CD14-positive monocyte (primary cell): ENCODE measurements around the gene IQGAP2. TPM values are rescaled to one million over a fixed set of nuclear protein-coding genes. Genes with fewer than 3 reads are reported as not detected.
A peak's percentile ranks its signal among the peaks of the same experiment; 100 is the strongest.

Source experiments
- DNase-seq, 3 donors: peaks; one replicate each; pipeline ENCODE4 v3.0.0-alpha.2; 2011 to 2022
- H2AFZ ChIP-seq: 2 replicates; pipeline ENCODE4 v1.6.0; 2012; ENCODE audit warnings: mild to moderate bottlenecking, low read depth, low read length, inconsistent platforms; ENCODE audit not compliant: insufficient read depth, poor library complexity, severe bottlenecking
- H3K27ac ChIP-seq, 2 donors: 1 replicate in 1 of 2; 2 replicates in 1 of 2; pipeline ENCODE4 v1.5.1; 2012 to 2013; ENCODE audit warnings: low read length in 2 of 2, control low read depth in 1 of 2, inconsistent platforms in 1 of 2, low read depth in 1 of 2, mild to moderate bottlenecking in 1 of 2
- H3K27me3 ChIP-seq, 2 donors: one replicate each; pipeline versions ENCODE4 v1.6.0 to v1.6.1; 2011 to 2013; ENCODE audit warnings: low read length in 2 of 2; ENCODE audit not compliant: control insufficient read depth in 2 of 2, insufficient read depth in 2 of 2
- H3K36me3 ChIP-seq, 2 donors: replicated peaks in 1 of 2; 1 replicate in 1 of 2; 2 replicates in 1 of 2; pipeline versions ENCODE4 v1.5.1 to v1.6.1; 2012 to 2013; ENCODE audit warnings: low read length in 2 of 2, control low read depth in 1 of 2, inconsistent platforms in 1 of 2, mild to moderate bottlenecking in 1 of 2; ENCODE audit not compliant: insufficient read depth in 2 of 2, control insufficient read depth in 1 of 2
- H3K4me1 ChIP-seq, 2 donors: 1 replicate in 1 of 2; 2 replicates in 1 of 2; pipeline versions ENCODE4 v1.5.1 to v1.6.1; 2012 to 2013; ENCODE audit warnings: low read length in 2 of 2, control low read depth in 1 of 2, inconsistent platforms in 1 of 2, mild to moderate bottlenecking in 1 of 2, moderate library complexity in 1 of 2; ENCODE audit not compliant: insufficient read depth in 2 of 2, control insufficient read depth in 1 of 2
- H3K4me2 ChIP-seq: replicated peaks from 2 replicates; pipeline ENCODE3; 2012; ENCODE audit warnings: low read length, moderate library complexity, mild to moderate bottlenecking; ENCODE audit not compliant: poor library complexity, severe bottlenecking; ENCODE audit errors: extremely low read depth
- H3K4me3 ChIP-seq, 3 experiments: fragments of 200-600 bp in 1 of 3; sonication (generic) in 1 of 3; replicated peaks in 1 of 3; 1 replicate in 2 of 3; 2 replicates in 1 of 3; pipeline ENCODE4 v1.5.1; 2011 to 2013; ENCODE audit warnings: low read length in 3 of 3, mild to moderate bottlenecking in 3 of 3, control low read depth in 2 of 3, low read depth in 2 of 3, inconsistent platforms in 1 of 3, moderate library complexity in 1 of 3
- H3K79me2 ChIP-seq: 2 replicates; pipeline ENCODE4 v1.6.0; 2012; ENCODE audit warnings: mild to moderate bottlenecking, control low read depth, inconsistent platforms, low read length, moderate library complexity; ENCODE audit not compliant: insufficient read depth
- H3K9ac ChIP-seq: 2 replicates; pipeline ENCODE4 v1.6.0; 2017; ENCODE audit warnings: low read length, mild to moderate bottlenecking; ENCODE audit not compliant: insufficient read depth, poor library complexity, severe bottlenecking
- H3K9me3 ChIP-seq, 2 donors: replicated peaks in 1 of 2; 1 replicate in 1 of 2; 2 replicates in 1 of 2; pipeline versions ENCODE4 v1.5.1 to v1.6.1; 2012 to 2013; ENCODE audit warnings: low read length in 2 of 2, control low read depth in 1 of 2; ENCODE audit not compliant: control insufficient read depth in 1 of 2, insufficient read depth in 1 of 2
- H4K20me1 ChIP-seq: 2 replicates; pipeline ENCODE4 v1.6.0; 2012; ENCODE audit warnings: mild to moderate bottlenecking, low read length, control low read depth, moderate library complexity; ENCODE audit not compliant: insufficient read depth
- H3K27ac Mint-ChIP-seq, 7 donors: one replicate each; pipeline ENCODE4 v1.8.0; 2020; ENCODE audit warnings: mild to moderate bottlenecking in 7 of 7, mixed read lengths in 7 of 7, moderate library complexity in 6 of 7, inconsistent platforms in 2 of 7
- H3K27me3 Mint-ChIP-seq, 3 donors: one replicate each; pipeline ENCODE4 v1.8.0; 2021 to 2022; ENCODE audit warnings: low read depth in 3 of 3, mild to moderate bottlenecking in 3 of 3, mixed read lengths in 3 of 3, moderate library complexity in 3 of 3, inconsistent platforms in 1 of 3
- H3K36me3 Mint-ChIP-seq, 2 donors: one replicate each; pipeline ENCODE4 v1.8.0; 2020; ENCODE audit warnings: mixed read lengths in 2 of 2, inconsistent platforms in 1 of 2, mild to moderate bottlenecking in 1 of 2
- H3K4me1 Mint-ChIP-seq: one replicate; pipeline ENCODE4 v1.8.0; 2020; ENCODE audit warnings: mild to moderate bottlenecking, mixed read lengths
- H3K4me3 Mint-ChIP-seq, 2 donors: one replicate each; pipeline ENCODE4 v1.8.0; 2020; ENCODE audit warnings: mild to moderate bottlenecking in 2 of 2, mixed read lengths in 2 of 2, moderate library complexity in 1 of 2
- H3K9me3 Mint-ChIP-seq, 7 donors: one replicate each; pipeline ENCODE4 v1.8.0; 2020 to 2022; ENCODE audit warnings: mixed read lengths in 7 of 7, mild to moderate bottlenecking in 6 of 7, moderate library complexity in 6 of 7, inconsistent platforms in 2 of 7
- CTCF ChIP-seq: fragments of 200-600 bp; IDR thresholded peaks from one replicate; pipeline ENCODE4 v1.8.0; 2022; ENCODE audit warnings: antibody characterized with exemption, mild to moderate bottlenecking
- WGBS: methylation state at CpG from one replicate; pipeline ENCODE4 v1.1.5; 2013; ENCODE audit warnings: missing lambda C conversion rate; ENCODE audit not compliant: insufficient coverage; 5-methylcytosine and 5-hydroxymethylcytosine counted together
- intact Hi-C, 2 donors: fragments of 100-400 bp; cut with micrococcal nuclease; formaldehyde crosslinking; loops; one replicate each; pipeline versions ENCODE4 v1.15.0 to v1.15.1; 2023
- polyA plus RNA-seq, 3 donors: library from polyadenylated mRNA; depleted of rRNA in 1 of 3; unstranded in 2 of 3; stranded (reverse) in 1 of 3; fragments of 300-500 nt in 2 of 3; fragments of >200 nt in 1 of 3; fragmentation: Illumina TruSeq in 2 of 3; gene quantifications; 1 replicate in 2 of 3; 2 replicates in 1 of 3; pipeline ENCODE4 v1.2.3, GENCODE V29; 2012 to 2021

Gene IQGAP2
- polyA plus RNA-seq, 3 donors = 21.4 to 50.9 (median 35.4) TPM

- Histone ChIP-seq H3K9me3 (no peaks in the 10 kb centered on the region), H3K36me3 (no peaks in the 10 kb centered on the region), H2AFZ (no peak overlapping the region), H3K4me1 (peaks cover 7 to 23% of the 10 kb centered on the region in 2 donors), H3K27ac (no peak overlapping the region), H3K27me3 (no peaks in the 10 kb centered on the region), H3K4me3 (no peak overlapping the region), H3K9ac (no peak overlapping the region), H3K79me2 (peaks cover 99% of the 10 kb centered on the region), H3K4me2 (no peak overlapping the region), H4K20me1 (peaks cover 98% of the 10 kb centered on the region)
- TF ChIP-seq CTCF = no peak
- Mint-ChIP-seq H3K27me3 (no peaks in the 10 kb centered on the region), H3K36me3 (peaks cover 0 to 5% of the 10 kb centered on the region in 2 donors), H3K4me1 (peaks cover 55% of the 10 kb centered on the region), H3K4me3 (no peak overlapping the region), H3K9me3 (no peaks in the 10 kb centered on the region), H3K27ac (peak overlapping the region in 2 of 7 donors; percentile 32 to 57)
- no CpG with 5 or more reads among the region's 2 CpGs for WGBS
- DNase-seq = no peak
- intact Hi-C loops = no loop called here
Measured at GRCh38 chr5:76524868-76525267, 121.8 kb downstream of the IQGAP2 start.

- H3K4me1 ChIP-seq = peaks cover 5 to 18% of the 10 kb centered on the region in 2 donors
- no peak overlapping the region for H3K9ac ChIP-seq
- no peak overlapping the region for H3K4me2 ChIP-seq
- H3K4me3 ChIP-seq = no peak overlapping the region
- peaks cover 98% of the 10 kb centered on the region for H4K20me1 ChIP-seq
- no peaks in the 10 kb centered on the region for H3K27me3 Mint-ChIP-seq
- H3K36me3 Mint-ChIP-seq = peaks cover 0 to 5% of the 10 kb centered on the region in 2 donors
- H3K36me3 ChIP-seq = no peaks in the 10 kb centered on the region
- peak overlapping the region in 1 of 2 donors; percentile 4 for H3K27ac ChIP-seq
- no peak for TF ChIP-seq CTCF
- no peaks in the 10 kb centered on the region for H3K9me3 Mint-ChIP-seq
- intact Hi-C loops = no loop called here
- no peaks in the 10 kb centered on the region for H3K27me3 ChIP-seq
- H3K4me3 Mint-ChIP-seq = no peak overlapping the region
- H2AFZ ChIP-seq = no peak overlapping the region
- WGBS = 83% methylated on average over 1 of the region's 2 CpGs
- peak in 1 of 3 donors; percentile 11 for DNase-seq
- H3K79me2 ChIP-seq = peaks cover 99% of the 10 kb centered on the region
- no peaks in the 10 kb centered on the region for H3K9me3 ChIP-seq
- H3K4me1 Mint-ChIP-seq = peaks cover 54% of the 10 kb centered on the region
- no peak overlapping the region for H3K27ac Mint-ChIP-seq
Measured at GRCh38 chr5:76525956-76526355, 122.9 kb downstream of the IQGAP2 start.
